ENCODE results near the gene EPHB3. TPM values are rescaled to one million over a fixed set of nuclear protein-coding genes. Genes with fewer than 3 reads are reported as not detected.

Gene EPHB3
- total RNA-seq, 2 experiments from 2014 or later, result 0.19 to 0.22 TPM

DNA sequence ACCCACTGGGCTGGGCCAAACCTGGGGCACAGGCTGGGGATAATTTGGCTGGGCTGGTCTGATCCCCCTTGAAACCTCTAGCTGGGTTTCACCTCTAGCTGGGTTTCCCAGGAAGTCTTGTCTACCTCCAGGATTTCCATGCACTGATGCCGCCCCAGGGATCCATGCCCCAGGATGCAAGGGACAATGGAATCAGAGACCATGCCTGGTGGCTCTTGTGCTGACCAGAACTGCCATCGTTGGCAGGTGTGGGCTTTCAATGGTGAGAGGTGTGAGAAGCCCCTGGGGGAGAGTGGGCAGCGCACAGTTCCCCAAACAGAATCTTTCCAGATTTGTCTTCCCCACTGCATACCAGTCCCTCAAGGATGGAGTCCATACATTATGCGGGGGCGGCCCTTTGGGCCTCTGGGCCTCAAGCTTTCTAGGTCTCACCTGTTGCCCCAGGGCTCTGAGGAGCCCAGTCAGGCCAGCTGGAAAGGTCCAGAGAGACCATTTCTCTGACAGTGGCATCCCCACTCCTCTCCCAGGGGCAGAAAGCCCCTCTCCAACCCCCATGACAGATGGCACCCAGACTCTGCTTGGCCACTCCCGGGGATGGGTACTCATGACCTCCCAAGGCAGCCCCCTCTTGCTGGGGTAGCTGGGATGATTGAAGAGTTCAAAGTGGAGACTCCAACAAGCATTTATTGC lies 35.4 kb downstream of the EPHB3 start:
- ChIA-PET CTCF (no interaction called here), POLR2A (interaction anchor here (1.1 kb wide), 1 partner anchor 39 kb away, joined by 3 read pairs; no protein-coding TSS in a partner anchor)
- no peak for DNase-seq
- Histone ChIP-seq H3K4me1 (ENCODE audit: insufficient read depth, low read length) (peaks cover 4% of the 10 kb centered on the region), H3K4me3 (ENCODE audit: low read length) (no peak overlapping the region), H3K27me3 (ENCODE audit: control insufficient read depth in 1 of 2, insufficient read depth in 2 of 2, low read length in 2 of 2) (peaks cover 8 to 15% of the 10 kb centered on the region in 2 experiments), H3K27ac (ENCODE audit: low read depth in 1 of 2, low read length in 2 of 2) (no peak overlapping the region), H3K36me3 (ENCODE audit: insufficient read depth, low read length) (no peaks in the 10 kb centered on the region), H3K9me3 (ENCODE audit: control insufficient read depth in 1 of 2, insufficient read depth in 1 of 2, low read length in 2 of 2) (no peaks in the 10 kb centered on the region)
- Mint-ChIP-seq H3K4me1 (ENCODE audit: low read depth) (peaks cover under 1% of the 10 kb centered on the region), H3K9me3 (no peaks in the 10 kb centered on the region), H3K4me3 (no peak overlapping the region), H3K27me3 (peaks cover 17% of the 10 kb centered on the region), H3K36me3 (ENCODE audit: low read depth) (no peaks in the 10 kb centered on the region), H3K27ac (no peak overlapping the region)
- intact Hi-C loops (cut with DNase I, micrococcal nuclease), result no loop called here
- TF ChIP-seq CTCF (IDR thresholded peaks at IDR 0.05), result no peak
- no peak for ATAC-seq (ENCODE audit: poor library complexity)

GRCh38 chr3:184597829-184598573 lies 36.4 kb downstream of the EPHB3 start:
- ATAC-seq (ENCODE audit: poor library complexity) (no peak), DNase-seq (no peak)
- no peaks in the 10 kb centered on the region for H3K9me3 ChIP-seq (ENCODE audit: control insufficient read depth in 1 of 2, insufficient read depth in 1 of 2, low read length in 2 of 2)
- intact Hi-C loops (cut with DNase I, micrococcal nuclease), result no loop called here
- H3K27ac ChIP-seq (ENCODE audit: low read depth in 1 of 2, low read length in 2 of 2), result no peak overlapping the region
- Mint-ChIP-seq H3K4me3 (no peak overlapping the region), H3K4me1 (ENCODE audit: low read depth) (peaks cover 10% of the 10 kb centered on the region), H3K27ac (no peak overlapping the region), H3K9me3 (no peaks in the 10 kb centered on the region), H3K27me3 (peaks cover 27% of the 10 kb centered on the region), H3K36me3 (ENCODE audit: low read depth) (no peaks in the 10 kb centered on the region)
- no peak for TF ChIP-seq CTCF (IDR thresholded peaks at IDR 0.05)
- CTCF ChIA-PET, result no interaction called here
- H3K4me1 ChIP-seq (ENCODE audit: insufficient read depth, low read length), result peaks cover 12% of the 10 kb centered on the region
- H3K36me3 ChIP-seq (ENCODE audit: insufficient read depth, low read length), result no peaks in the 10 kb centered on the region
- H3K27me3 ChIP-seq (ENCODE audit: control insufficient read depth in 1 of 2, insufficient read depth in 2 of 2, low read length in 2 of 2), result peaks cover 15 to 24% of the 10 kb centered on the region in 2 experiments
- POLR2A ChIA-PET, result interaction anchor here (1.1 kb wide), 1 partner anchor 38 kb away, joined by 3 read pairs; no protein-coding TSS in a partner anchor
- no peak overlapping the region for H3K4me3 ChIP-seq (ENCODE audit: low read length)

DNA sequence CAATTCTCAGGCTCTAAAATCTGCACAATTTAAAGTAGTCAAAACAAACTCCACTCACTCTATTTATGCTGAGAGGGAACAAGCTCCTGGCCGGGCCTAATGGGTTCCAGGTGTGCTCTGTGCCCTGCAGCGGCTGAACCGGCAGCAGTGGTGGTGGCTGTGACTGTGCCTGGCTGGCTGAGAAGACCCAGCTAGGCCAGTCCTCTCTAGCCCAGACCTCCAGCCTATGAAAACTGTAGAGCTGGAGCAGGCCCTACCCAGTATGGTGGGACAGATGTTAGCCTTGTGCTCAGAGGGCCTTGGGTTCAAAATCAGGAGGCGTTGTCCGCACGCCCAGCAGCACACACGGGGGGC lies 37.0 kb downstream of the EPHB3 start:
- Histone ChIP-seq H3K4me3 (ENCODE audit: low read length) (no peak overlapping the region), H3K9me3 (ENCODE audit: control insufficient read depth in 1 of 2, insufficient read depth in 1 of 2, low read length in 2 of 2) (no peaks in the 10 kb centered on the region), H3K27me3 (ENCODE audit: control insufficient read depth in 1 of 2, insufficient read depth in 2 of 2, low read length in 2 of 2) (peaks cover 20 to 30% of the 10 kb centered on the region in 2 experiments), H3K36me3 (ENCODE audit: insufficient read depth, low read length) (no peaks in the 10 kb centered on the region), H3K4me1 (ENCODE audit: insufficient read depth, low read length) (peaks cover 14% of the 10 kb centered on the region), H3K27ac (ENCODE audit: low read depth in 1 of 2, low read length in 2 of 2) (no peak overlapping the region)
- Mint-ChIP-seq H3K27ac (no peak overlapping the region), H3K9me3 (no peaks in the 10 kb centered on the region), H3K4me1 (ENCODE audit: low read depth) (peaks cover 16% of the 10 kb centered on the region), H3K36me3 (ENCODE audit: low read depth) (no peaks in the 10 kb centered on the region), H3K27me3 (peaks cover 33% of the 10 kb centered on the region), H3K4me3 (no peak overlapping the region)
- ChIA-PET POLR2A (no interaction called here), CTCF (no interaction called here)
- TF ChIP-seq CTCF (IDR thresholded peaks at IDR 0.05), result no peak
- no peak for DNase-seq
- intact Hi-C loops (cut with DNase I, micrococcal nuclease), result no loop called here
- no peak for ATAC-seq (ENCODE audit: poor library complexity)
